ENCODE results near the gene PLA2G4D.

GRCh38 chr15:42137461-42138261, 43.3 kb upstream of the PLA2G4D start:
- no peak for TF ChIP-seq EZH2phosphoT487 (IDR thresholded peaks at IDR 0.05; ENCODE audit: borderline replicate concordance, low read depth)
- TF ChIP-seq EP300 (IDR thresholded peaks at IDR 0.05; ENCODE audit: borderline replicate concordance in 1 of 2, low read depth in 1 of 2, low read length in 1 of 2), result no peak
- peak; percentile 76 for TF ChIP-seq CTCF (IDR thresholded peaks at IDR 0.05)
- no peak for TF ChIP-seq TCF12 (IDR thresholded peaks at IDR 0.05)
- TF ChIP-seq TAF1 (IDR thresholded peaks at IDR 0.05; ENCODE audit: borderline replicate concordance, low read depth, low read length), result no peak
- no peak for TF ChIP-seq YY1 (IDR thresholded peaks at IDR 0.05; ENCODE audit: low read depth)
- no peak for TF ChIP-seq PBX3 (IDR thresholded peaks at IDR 0.05)
- no peak for TF ChIP-seq CHD2 (IDR thresholded peaks at IDR 0.05; ENCODE audit: low read length, partially characterized antibody)
- no peak for TF ChIP-seq ELF1 (IDR thresholded peaks at IDR 0.05)
- no peak for TF ChIP-seq MAX (IDR thresholded peaks at IDR 0.05; ENCODE audit: low read depth)
- no peak for TF ChIP-seq RFX5 (IDR thresholded peaks at IDR 0.05; ENCODE audit: low read length)
- TF ChIP-seq REST (IDR thresholded peaks at IDR 0.05; ENCODE audit: low read depth, low read length), result no peak

Data from SK-N-SH (cell line).